Measurements from ENCODE around the gene PXYLP1. TPM values are rescaled to one million over a fixed set of nuclear protein-coding genes. Genes with fewer than 3 reads are reported as not detected.
A peak's percentile ranks its signal among the peaks of the same experiment; 100 is the strongest.

The PXYLP1 gene
- total RNA-seq, 1 experiment from 2014 or later: 11.3 TPM

DNA sequence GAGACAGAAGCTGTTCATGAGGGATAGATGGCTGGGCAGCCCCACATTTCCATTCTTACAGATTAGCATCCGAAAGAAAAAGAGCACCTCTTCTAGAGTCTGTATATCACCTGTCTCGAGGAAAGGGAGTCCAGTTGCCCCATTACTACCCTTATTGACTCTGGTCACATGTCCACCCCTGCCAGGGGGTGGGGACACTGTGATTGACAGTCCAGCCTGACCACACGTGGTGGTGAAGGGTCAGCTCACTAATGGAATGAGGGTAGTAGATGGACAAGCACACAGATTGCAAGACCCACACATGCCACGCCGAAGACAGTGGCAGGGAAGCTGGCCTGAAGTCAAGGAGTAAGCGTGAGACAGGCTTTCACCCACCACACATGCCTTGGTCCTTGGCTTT lies 45.8 kb downstream of the PXYLP1 start:
- BruUV-seq (replicated peaks): no TSS peak

DNA sequence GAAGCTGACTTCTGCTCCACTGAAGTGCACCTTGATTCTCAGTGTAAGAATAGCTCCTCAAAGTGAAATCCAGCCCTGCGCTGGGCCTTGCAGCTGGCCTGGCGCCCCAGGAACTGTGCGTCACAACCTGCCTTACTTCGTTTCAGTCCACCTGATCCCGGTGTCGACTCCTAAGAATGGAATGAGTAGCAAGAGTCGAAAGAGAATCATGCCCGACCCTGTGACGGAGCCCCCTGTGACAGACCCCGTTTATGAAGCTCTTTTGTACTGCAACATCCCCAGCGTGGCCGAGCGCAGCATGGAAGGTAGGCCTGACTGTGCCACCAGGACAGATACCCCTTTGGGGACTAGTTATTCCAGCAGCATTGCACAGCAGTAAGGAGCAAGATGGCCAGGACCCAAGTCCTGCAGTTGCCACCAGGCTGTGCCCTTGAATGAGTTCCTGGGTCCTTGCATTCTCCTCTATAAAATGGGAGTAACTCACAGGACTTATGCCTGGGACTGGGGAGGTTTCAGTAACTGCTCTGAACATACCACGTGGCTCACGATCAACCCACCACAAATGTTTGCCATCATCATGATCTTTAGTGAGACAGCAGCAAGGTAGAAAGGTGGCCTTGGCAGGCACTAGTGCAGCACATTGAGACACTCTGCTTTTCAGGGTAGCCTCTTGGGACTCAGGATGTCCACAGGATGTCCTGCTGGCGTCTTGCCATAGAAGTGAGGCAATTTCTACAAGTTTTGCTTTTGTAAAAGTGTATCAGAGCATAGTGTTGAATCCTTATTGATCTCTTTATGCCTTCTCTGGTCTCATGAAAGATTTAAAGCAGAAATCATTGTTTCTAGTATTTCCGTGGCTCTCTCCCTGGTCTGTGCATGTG lies 46.8 kb downstream of the PXYLP1 start:
- H3K27ac ChIP-seq (ENCODE audit: low read depth, low read length, poor library complexity, severe bottlenecking): no peak overlapping the region
- no peaks in the 10 kb centered on the region for H3K4me1 ChIP-seq (ENCODE audit: insufficient read depth, low read length, poor library complexity, severe bottlenecking)
- no peaks in the 10 kb centered on the region for H3K9me3 ChIP-seq (ENCODE audit: low read depth, low read length, poor library complexity, severe bottlenecking)
- ChIA-PET POLR2A (ENCODE audit: low non-redundant PET) (no interaction called here), CTCF (interaction anchor here (1.1 to 2.0 kb wide), 2 partner anchors 46 to 47 kb away, joined by 3 to 11 read pairs; partner anchors contain the start of gene PXYLP1)
- no peaks in the 10 kb centered on the region for H3K36me3 ChIP-seq (ENCODE audit: insufficient read depth, low read length, poor library complexity, severe bottlenecking)
- DNase-seq (ENCODE audit: low spot score): no peak
- intact Hi-C loops (cut with micrococcal nuclease; ENCODE audit: unreplicated experiment): loop anchor here (1.0 kb wide), 1 partner anchor 46 kb away; no protein-coding TSS in a partner anchor
- no TSS peak for BruUV-seq (replicated peaks)
- no peaks in the 10 kb centered on the region for H3K27me3 ChIP-seq (replicated peaks; ENCODE audit: insufficient read depth, low read depth, low read length, poor library complexity)
- TF ChIP-seq, protein P1, sequence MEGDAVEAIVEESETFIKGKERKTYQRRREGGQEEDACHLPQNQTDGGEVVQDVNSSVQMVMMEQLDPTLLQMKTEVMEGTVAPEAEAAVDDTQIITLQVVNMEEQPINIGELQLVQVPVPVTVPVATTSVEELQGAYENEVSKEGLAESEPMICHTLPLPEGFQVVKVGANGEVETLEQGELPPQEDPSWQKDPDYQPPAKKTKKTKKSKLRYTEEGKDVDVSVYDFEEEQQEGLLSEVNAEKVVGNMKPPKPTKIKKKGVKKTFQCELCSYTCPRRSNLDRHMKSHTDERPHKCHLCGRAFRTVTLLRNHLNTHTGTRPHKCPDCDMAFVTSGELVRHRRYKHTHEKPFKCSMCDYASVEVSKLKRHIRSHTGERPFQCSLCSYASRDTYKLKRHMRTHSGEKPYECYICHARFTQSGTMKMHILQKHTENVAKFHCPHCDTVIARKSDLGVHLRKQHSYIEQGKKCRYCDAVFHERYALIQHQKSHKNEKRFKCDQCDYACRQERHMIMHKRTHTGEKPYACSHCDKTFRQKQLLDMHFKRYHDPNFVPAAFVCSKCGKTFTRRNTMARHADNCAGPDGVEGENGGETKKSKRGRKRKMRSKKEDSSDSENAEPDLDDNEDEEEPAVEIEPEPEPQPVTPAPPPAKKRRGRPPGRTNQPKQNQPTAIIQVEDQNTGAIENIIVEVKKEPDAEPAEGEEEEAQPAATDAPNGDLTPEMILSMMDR (conservative IDR thresholded peaks at IDR 0.05; ENCODE audit: low read depth, low read length): no peak
- TF ChIP-seq EZH2 (IDR thresholded peaks at IDR 0.05; ENCODE audit: borderline replicate concordance, low read depth, low read length, poor library complexity, severe bottlenecking): no peak
- H3K4me3 ChIP-seq (ENCODE audit: low read depth, low read length, poor library complexity, severe bottlenecking): no peak overlapping the region

More for the DNA sequence above, 45.8 kb downstream of the PXYLP1 start:
- no peaks in the 10 kb centered on the region for H3K9me3 ChIP-seq (ENCODE audit: low read depth, low read length, poor library complexity, severe bottlenecking)
- intact Hi-C loops (cut with micrococcal nuclease; ENCODE audit: unreplicated experiment): no loop called here
- H3K27me3 ChIP-seq (replicated peaks; ENCODE audit: insufficient read depth, low read depth, low read length, poor library complexity): no peaks in the 10 kb centered on the region
- CTCF ChIA-PET: interaction anchor here (0.7 to 2.0 kb wide), 2 partner anchors 46 to 84 kb away, joined by 8 to 11 read pairs; partner anchors contain the start of gene PXYLP1
- no peak for DNase-seq (ENCODE audit: low spot score)
- H3K36me3 ChIP-seq (ENCODE audit: insufficient read depth, low read length, poor library complexity, severe bottlenecking): no peaks in the 10 kb centered on the region
- POLR2A ChIA-PET (ENCODE audit: low non-redundant PET): no interaction called here
- H3K4me3 ChIP-seq (ENCODE audit: low read depth, low read length, poor library complexity, severe bottlenecking): no peak overlapping the region
- TF ChIP-seq EZH2 (IDR thresholded peaks at IDR 0.05; ENCODE audit: borderline replicate concordance, low read depth, low read length, poor library complexity, severe bottlenecking): no peak
- no peak overlapping the region for H3K27ac ChIP-seq (ENCODE audit: low read depth, low read length, poor library complexity, severe bottlenecking)
- no peaks in the 10 kb centered on the region for H3K4me1 ChIP-seq (ENCODE audit: insufficient read depth, low read length, poor library complexity, severe bottlenecking)

DNA sequence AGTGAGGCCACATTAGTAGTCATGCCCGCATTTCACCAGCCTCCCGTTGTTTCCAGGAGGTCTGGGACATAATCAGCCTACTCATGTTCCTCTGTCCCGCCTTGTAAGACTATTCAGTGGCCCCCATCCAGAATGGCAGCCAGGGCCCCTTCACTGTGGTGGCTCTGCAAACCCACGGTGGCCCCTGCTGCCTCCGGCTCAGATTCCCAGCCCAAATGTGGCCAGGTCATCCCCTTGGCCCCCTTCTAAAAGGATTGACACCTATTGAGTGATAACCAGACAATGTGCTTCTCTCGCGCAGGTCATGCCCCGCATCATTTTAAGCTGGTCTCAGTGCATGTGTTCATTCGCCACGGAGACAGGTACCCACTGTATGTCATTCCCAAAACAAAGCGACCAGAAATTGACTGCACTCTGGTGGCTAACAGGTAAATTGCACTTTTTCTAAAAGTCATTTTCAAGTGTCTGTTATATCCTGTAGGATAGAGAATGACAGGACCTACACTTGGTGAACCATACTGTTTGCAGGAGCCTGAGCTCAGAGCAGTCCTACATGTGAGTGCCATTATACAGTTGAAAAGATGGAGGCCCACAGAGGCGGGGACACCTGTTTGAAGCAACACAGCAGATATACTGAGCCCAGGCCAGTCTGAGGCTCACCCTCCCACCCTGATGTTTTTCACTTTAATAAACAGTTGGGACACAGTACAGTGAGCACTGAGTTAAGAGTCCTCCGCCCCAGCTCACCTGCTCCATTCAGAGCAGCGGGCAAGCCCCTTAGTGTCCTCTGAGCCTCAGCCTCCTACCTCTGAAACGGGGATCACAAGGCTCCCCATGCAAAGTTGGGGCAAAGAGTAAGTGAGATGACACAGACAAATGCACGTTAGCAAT lies 47.7 kb downstream of the PXYLP1 start:
- peak; percentile 49 for DNase-seq (ENCODE audit: low spot score)
- POLR2A ChIA-PET (ENCODE audit: low non-redundant PET): no interaction called here
- CTCF ChIA-PET: interaction anchor here (1.1 kb wide), 1 partner anchor 47 kb away, joined by 3 read pairs; no protein-coding TSS in a partner anchor

More for the DNA sequence above, 47.7 kb downstream of the PXYLP1 start:
- H3K4me1 ChIP-seq (ENCODE audit: insufficient read depth, low read length, poor library complexity, severe bottlenecking): no peaks in the 10 kb centered on the region
- H3K36me3 ChIP-seq (ENCODE audit: insufficient read depth, low read length, poor library complexity, severe bottlenecking): no peaks in the 10 kb centered on the region
- intact Hi-C loops (cut with micrococcal nuclease; ENCODE audit: unreplicated experiment): loop anchor here (1.0 kb wide), 1 partner anchor 47 kb away; no protein-coding TSS in a partner anchor
- BruUV-seq (replicated peaks): no TSS peak
- no peak overlapping the region for H3K27ac ChIP-seq (ENCODE audit: low read depth, low read length, poor library complexity, severe bottlenecking)
- H3K9me3 ChIP-seq (ENCODE audit: low read depth, low read length, poor library complexity, severe bottlenecking): no peaks in the 10 kb centered on the region
- H3K27me3 ChIP-seq (replicated peaks; ENCODE audit: insufficient read depth, low read depth, low read length, poor library complexity): no peaks in the 10 kb centered on the region
- TF ChIP-seq, protein P1 (conservative IDR thresholded peaks at IDR 0.05; ENCODE audit: low read depth, low read length): peak; percentile 67
- no peak for TF ChIP-seq EZH2 (IDR thresholded peaks at IDR 0.05; ENCODE audit: borderline replicate concordance, low read depth, low read length, poor library complexity, severe bottlenecking)
- no peak overlapping the region for H3K4me3 ChIP-seq (ENCODE audit: low read depth, low read length, poor library complexity, severe bottlenecking)

Data from A673 (cell line).